Measurements from ENCODE around the gene LUZP1. TPM values are rescaled to one million over a fixed set of nuclear protein-coding genes. Genes with fewer than 3 reads are reported as not detected.

The LUZP1 gene
- total RNA-seq, 1 experiment from 2014 or later = 43.4 TPM

DNA sequence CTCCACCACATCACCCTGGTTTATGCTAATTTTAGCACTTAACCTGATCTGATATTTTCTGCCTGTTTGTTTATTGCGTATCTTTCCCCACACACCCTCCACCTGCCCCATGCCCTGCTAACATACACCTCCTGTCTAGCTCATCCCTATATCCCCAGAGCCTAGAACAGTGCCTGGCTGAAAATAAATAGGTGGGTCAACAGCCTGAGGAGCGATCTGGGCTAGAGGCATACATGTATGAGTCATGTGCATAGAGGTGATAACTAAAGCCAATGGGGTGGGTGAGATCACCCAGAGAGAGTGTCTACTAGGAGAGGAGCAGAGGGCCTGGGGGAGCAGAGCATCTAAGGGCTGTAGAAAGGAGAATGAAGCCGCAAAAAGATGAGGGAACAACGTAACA, 46.0 kb upstream of the LUZP1 start:
- DNase-seq (ENCODE audit: low spot score) = no peak
- no peak overlapping the region for H3K27ac Mint-ChIP-seq
- TF ChIP-seq, protein P1, sequence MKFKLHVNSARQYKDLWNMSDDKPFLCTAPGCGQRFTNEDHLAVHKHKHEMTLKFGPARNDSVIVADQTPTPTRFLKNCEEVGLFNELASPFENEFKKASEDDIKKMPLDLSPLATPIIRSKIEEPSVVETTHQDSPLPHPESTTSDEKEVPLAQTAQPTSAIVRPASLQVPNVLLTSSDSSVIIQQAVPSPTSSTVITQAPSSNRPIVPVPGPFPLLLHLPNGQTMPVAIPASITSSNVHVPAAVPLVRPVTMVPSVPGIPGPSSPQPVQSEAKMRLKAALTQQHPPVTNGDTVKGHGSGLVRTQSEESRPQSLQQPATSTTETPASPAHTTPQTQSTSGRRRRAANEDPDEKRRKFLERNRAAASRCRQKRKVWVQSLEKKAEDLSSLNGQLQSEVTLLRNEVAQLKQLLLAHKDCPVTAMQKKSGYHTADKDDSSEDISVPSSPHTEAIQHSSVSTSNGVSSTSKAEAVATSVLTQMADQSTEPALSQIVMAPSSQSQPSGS (CRISPR knock-in tag; IDR thresholded peaks at IDR 0.05; ENCODE audit: borderline replicate concordance, low read depth) = no peak
- no peak for ATAC-seq
- H3K27me3 Mint-ChIP-seq (ENCODE audit: low read depth) = peaks cover 23% of the 10 kb centered on the region
- H3K4me3 Mint-ChIP-seq = no peak overlapping the region
- H3K4me1 Mint-ChIP-seq = peaks cover 20% of the 10 kb centered on the region
- ChIA-PET CTCF (interaction anchor here (3.2 kb wide), 1 partner anchor 14 kb away, joined by 31 read pairs; no protein-coding TSS in a partner anchor), POLR2A (no interaction called here)
- no peaks in the 10 kb centered on the region for H3K36me3 Mint-ChIP-seq
- no peaks in the 10 kb centered on the region for H3K9me3 Mint-ChIP-seq

DNA sequence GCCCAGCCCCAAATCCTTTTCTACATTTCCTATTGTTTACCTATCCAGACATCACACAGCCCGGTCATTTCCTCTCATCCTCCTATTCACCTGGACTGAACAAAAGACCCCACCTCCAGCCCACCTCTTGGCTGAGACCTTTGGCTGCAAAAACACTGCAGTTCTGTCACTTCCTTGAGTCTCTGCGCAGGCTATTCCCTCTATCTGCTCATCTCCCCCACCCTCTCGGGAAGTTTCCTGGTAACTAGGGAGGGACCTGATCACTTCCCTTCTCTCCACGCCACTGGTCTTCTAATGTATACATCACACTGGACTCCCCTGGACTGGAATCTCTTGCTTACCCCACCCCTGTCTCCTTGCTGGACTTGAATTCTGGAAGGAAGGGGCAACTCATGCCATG, 43.3 kb upstream of the LUZP1 start:
- H3K36me3 Mint-ChIP-seq = no peaks in the 10 kb centered on the region
- CTCF ChIA-PET = interaction anchor here (0.5 to 3.7 kb wide), 2 partner anchors 28 to 328 kb away, joined by 4 to 15 read pairs; no protein-coding TSS in a partner anchor
- no peaks in the 10 kb centered on the region for H3K9me3 Mint-ChIP-seq
- peaks cover 16% of the 10 kb centered on the region for H3K4me1 Mint-ChIP-seq
- ATAC-seq = no peak
- H3K27ac Mint-ChIP-seq = no peak overlapping the region
- DNase-seq (ENCODE audit: low spot score) = no peak
- POLR2A ChIA-PET = no interaction called here
- H3K4me3 Mint-ChIP-seq = no peak overlapping the region
- TF ChIP-seq JUN (CRISPR knock-in tag; IDR thresholded peaks at IDR 0.05) = no peak
- TF ChIP-seq, protein P2, sequence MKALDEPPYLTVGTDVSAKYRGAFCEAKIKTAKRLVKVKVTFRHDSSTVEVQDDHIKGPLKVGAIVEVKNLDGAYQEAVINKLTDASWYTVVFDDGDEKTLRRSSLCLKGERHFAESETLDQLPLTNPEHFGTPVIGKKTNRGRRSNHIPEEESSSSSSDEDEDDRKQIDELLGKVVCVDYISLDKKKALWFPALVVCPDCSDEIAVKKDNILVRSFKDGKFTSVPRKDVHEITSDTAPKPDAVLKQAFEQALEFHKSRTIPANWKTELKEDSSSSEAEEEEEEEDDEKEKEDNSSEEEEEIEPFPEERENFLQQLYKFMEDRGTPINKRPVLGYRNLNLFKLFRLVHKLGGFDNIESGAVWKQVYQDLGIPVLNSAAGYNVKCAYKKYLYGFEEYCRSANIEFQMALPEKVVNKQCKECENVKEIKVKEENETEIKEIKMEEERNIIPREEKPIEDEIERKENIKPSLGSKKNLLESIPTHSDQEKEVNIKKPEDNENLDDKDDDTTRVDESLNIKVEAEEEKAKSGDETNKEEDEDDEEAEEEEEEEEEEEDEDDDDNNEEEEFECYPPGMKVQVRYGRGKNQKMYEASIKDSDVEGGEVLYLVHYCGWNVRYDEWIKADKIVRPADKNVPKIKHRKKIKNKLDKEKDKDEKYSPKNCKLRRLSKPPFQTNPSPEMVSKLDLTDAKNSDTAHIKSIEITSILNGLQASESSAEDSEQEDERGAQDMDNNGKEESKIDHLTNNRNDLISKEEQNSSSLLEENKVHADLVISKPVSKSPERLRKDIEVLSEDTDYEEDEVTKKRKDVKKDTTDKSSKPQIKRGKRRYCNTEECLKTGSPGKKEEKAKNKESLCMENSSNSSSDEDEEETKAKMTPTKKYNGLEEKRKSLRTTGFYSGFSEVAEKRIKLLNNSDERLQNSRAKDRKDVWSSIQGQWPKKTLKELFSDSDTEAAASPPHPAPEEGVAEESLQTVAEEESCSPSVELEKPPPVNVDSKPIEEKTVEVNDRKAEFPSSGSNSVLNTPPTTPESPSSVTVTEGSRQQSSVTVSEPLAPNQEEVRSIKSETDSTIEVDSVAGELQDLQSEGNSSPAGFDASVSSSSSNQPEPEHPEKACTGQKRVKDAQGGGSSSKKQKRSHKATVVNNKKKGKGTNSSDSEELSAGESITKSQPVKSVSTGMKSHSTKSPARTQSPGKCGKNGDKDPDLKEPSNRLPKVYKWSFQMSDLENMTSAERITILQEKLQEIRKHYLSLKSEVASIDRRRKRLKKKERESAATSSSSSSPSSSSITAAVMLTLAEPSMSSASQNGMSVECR (CRISPR knock-in tag; IDR thresholded peaks at IDR 0.05; ENCODE audit: borderline replicate concordance) = no peak
- TF ChIP-seq ZNF121 (CRISPR knock-in tag; IDR thresholded peaks at IDR 0.05) = no peak
- TF ChIP-seq CBFB (CRISPR knock-in tag; IDR thresholded peaks at IDR 0.05; ENCODE audit: low read depth) = no peak
- no peak for TF ChIP-seq TCF7 (CRISPR knock-in tag; IDR thresholded peaks at IDR 0.05; ENCODE audit: low read depth)
- no peak for TF ChIP-seq EMX1 (CRISPR knock-in tag; IDR thresholded peaks at IDR 0.05)
- TF ChIP-seq, protein P3, sequence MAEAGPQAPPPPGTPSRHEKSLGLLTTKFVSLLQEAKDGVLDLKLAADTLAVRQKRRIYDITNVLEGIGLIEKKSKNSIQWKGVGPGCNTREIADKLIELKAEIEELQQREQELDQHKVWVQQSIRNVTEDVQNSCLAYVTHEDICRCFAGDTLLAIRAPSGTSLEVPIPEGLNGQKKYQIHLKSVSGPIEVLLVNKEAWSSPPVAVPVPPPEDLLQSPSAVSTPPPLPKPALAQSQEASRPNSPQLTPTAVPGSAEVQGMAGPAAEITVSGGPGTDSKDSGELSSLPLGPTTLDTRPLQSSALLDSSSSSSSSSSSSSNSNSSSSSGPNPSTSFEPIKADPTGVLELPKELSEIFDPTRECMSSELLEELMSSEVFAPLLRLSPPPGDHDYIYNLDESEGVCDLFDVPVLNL (CRISPR knock-in tag; IDR thresholded peaks at IDR 0.05; ENCODE audit: borderline replicate concordance, low read depth) = no peak
- TF ChIP-seq SMAD4 (CRISPR knock-in tag; IDR thresholded peaks at IDR 0.05) = no peak
- H3K27me3 Mint-ChIP-seq (ENCODE audit: low read depth) = peaks cover 2% of the 10 kb centered on the region; the same call in 1 of the 2 replicates

DNA sequence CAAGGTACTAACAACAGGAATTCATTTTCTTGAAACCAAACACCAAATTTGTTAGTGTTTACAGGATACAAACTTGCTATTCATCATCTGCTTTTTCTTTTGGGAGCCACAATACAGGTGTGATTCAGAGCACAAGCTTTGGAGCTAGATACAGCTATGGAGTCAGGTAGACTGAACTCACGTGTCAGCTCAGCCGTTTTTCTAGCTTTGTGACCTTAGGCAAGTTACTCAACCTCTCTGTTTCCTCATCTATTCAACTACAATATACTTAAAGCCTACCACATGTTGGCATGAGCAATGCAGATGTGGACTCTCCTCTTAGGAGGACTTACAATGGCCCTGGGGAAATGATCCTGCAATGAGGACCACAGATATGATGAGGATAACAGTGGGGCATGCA, 42.3 kb upstream of the LUZP1 start:
- no peak overlapping the region for H3K4me3 Mint-ChIP-seq
- ChIA-PET CTCF (interaction anchor here (0.5 to 3.7 kb wide), 8 partner anchors 27 to 1256 kb away, joined by 3 to 15 read pairs (median 4); no protein-coding TSS in a partner anchor), POLR2A (interaction anchor here (1.5 kb wide), 1 partner anchor 42 kb away, joined by 5 read pairs; the partner anchor contains the start of gene LUZP1)
- no peak for ATAC-seq
- no peaks in the 10 kb centered on the region for H3K9me3 Mint-ChIP-seq
- H3K4me1 Mint-ChIP-seq = peaks cover 9% of the 10 kb centered on the region
- H3K27me3 Mint-ChIP-seq (ENCODE audit: low read depth) = no peaks in the 10 kb centered on the region
- DNase-seq (ENCODE audit: low spot score) = no peak
- no peak overlapping the region for H3K27ac Mint-ChIP-seq
- no peaks in the 10 kb centered on the region for H3K36me3 Mint-ChIP-seq
- TF ChIP-seq CREB1 (CRISPR knock-in tag; IDR thresholded peaks at IDR 0.05) = no peak
- TF ChIP-seq ATF1 (CRISPR knock-in tag; IDR thresholded peaks at IDR 0.05) = no peak
- TF ChIP-seq, protein P4, sequence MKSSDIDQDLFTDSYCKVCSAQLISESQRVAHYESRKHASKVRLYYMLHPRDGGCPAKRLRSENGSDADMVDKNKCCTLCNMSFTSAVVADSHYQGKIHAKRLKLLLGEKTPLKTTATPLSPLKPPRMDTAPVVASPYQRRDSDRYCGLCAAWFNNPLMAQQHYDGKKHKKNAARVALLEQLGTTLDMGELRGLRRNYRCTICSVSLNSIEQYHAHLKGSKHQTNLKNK (CRISPR knock-in tag; IDR thresholded peaks at IDR 0.05) = no peak
- TF ChIP-seq, protein P5, sequence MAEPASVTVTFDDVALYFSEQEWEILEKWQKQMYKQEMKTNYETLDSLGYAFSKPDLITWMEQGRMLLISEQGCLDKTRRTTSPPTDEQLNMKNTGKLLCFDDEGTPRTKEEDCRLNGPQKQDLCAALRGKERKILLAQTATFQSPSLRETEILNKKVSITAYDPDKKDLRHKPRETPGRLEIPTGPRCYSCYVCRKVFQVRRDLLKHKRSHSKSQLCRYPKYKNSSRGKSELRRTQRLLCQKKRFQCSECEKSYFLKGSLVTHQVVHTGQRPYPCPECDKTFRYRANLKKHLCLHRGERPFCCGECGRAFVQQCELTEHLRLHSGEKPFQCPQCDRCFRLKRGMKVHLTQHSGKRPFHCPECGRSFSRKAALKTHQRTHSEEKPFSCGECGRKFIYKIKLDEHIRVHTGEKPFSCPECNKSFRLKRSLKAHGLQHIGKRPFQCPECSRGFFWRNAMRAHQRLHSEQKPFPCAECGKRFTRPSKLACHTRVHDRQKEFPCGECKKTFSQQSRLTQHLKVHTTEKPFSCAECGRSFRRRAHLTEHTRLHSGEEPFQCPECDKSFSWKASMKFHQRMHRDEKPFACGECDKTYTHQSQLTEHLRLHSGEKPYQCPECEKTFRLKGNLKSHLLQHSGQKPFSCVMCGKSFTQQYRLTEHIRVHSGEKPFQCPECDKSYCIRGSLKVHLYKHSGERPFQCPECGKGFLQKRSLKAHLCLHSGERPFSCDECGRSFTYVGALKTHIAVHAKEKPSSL (CRISPR knock-in tag; conservative IDR thresholded peaks at IDR 0.05) = no peak
- TF ChIP-seq, protein P6, sequence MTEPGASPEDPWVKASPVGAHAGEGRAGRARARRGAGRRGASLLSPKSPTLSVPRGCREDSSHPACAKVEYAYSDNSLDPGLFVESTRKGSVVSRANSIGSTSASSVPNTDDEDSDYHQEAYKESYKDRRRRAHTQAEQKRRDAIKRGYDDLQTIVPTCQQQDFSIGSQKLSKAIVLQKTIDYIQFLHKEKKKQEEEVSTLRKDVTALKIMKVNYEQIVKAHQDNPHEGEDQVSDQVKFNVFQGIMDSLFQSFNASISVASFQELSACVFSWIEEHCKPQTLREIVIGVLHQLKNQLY (CRISPR knock-in tag; IDR thresholded peaks at IDR 0.05) = no peak
- TF ChIP-seq, protein P7, sequence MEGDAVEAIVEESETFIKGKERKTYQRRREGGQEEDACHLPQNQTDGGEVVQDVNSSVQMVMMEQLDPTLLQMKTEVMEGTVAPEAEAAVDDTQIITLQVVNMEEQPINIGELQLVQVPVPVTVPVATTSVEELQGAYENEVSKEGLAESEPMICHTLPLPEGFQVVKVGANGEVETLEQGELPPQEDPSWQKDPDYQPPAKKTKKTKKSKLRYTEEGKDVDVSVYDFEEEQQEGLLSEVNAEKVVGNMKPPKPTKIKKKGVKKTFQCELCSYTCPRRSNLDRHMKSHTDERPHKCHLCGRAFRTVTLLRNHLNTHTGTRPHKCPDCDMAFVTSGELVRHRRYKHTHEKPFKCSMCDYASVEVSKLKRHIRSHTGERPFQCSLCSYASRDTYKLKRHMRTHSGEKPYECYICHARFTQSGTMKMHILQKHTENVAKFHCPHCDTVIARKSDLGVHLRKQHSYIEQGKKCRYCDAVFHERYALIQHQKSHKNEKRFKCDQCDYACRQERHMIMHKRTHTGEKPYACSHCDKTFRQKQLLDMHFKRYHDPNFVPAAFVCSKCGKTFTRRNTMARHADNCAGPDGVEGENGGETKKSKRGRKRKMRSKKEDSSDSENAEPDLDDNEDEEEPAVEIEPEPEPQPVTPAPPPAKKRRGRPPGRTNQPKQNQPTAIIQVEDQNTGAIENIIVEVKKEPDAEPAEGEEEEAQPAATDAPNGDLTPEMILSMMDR (IDR thresholded peaks at IDR 0.05) = no peak
- TF ChIP-seq, protein P8, sequence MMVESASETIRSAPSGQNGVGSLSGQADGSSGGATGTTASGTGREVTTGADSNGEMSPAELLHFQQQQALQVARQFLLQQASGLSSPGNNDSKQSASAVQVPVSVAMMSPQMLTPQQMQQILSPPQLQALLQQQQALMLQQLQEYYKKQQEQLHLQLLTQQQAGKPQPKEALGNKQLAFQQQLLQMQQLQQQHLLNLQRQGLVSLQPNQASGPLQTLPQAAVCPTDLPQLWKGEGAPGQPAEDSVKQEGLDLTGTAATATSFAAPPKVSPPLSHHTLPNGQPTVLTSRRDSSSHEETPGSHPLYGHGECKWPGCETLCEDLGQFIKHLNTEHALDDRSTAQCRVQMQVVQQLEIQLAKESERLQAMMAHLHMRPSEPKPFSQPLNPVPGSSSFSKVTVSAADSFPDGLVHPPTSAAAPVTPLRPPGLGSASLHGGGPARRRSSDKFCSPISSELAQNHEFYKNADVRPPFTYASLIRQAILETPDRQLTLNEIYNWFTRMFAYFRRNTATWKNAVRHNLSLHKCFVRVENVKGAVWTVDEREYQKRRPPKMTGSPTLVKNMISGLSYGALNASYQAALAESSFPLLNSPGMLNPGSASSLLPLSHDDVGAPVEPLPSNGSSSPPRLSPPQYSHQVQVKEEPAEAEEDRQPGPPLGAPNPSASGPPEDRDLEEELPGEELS (CRISPR knock-in tag; IDR thresholded peaks at IDR 0.05) = no peak
- no peak for TF ChIP-seq CREM (CRISPR knock-in tag; IDR thresholded peaks at IDR 0.05)
